GM18909 (cell line): ENCODE results near the gene FRG2C.
"Not testable (repeated sequence)": the region's sequence is repeated elsewhere in the genome, so short reads cannot be mapped to it uniquely, and the experiment has no call there.

Experiments
- ATAC-seq: cut with Tn5 transposase; IDR thresholded peaks from one replicate; pipeline ENCODE4 v1.9.1; 2021; ENCODE audit warnings: mild to moderate bottlenecking; ENCODE audit not compliant: unreplicated experiment, poor library complexity

Gene FRG2C

GRCh38 chr3:75668759-75669347 is 4.7 kb downstream of the FRG2C start:
- peak; percentile 67 for ATAC-seq

- peak; percentile 63 for ATAC-seq
Measured at GRCh38 chr3:75669348-75670297, 5.5 kb downstream of the FRG2C start.

GRCh38 chr3:75670298-75671286 is 6.5 kb downstream of the FRG2C start:
- not testable (repeated sequence) for ATAC-seq

- not testable (repeated sequence) for ATAC-seq
Measured at GRCh38 chr3:75671287-75672139, 7.4 kb downstream of the FRG2C start.

- ATAC-seq = not testable (repeated sequence)
Measured at GRCh38 chr3:75672140-75672775, 8.1 kb downstream of the FRG2C start.

GRCh38 chr3:75683965-75684364 is 19.8 kb downstream of the FRG2C start:
- not testable (repeated sequence) for ATAC-seq

- ATAC-seq = no peak
Measured at GRCh38 chr3:75687323-75687722, 23.2 kb downstream of the FRG2C start.

GRCh38 chr3:75692061-75692460 is 27.9 kb downstream of the FRG2C start:
- ATAC-seq = no peak
